Nephron (organoid): ENCODE data around the gene MTFMT.

ENCODE experiments used
- H3K27ac Mint-ChIP-seq, 3 experiments: 2 replicates each; pipeline ENCODE4 v1.8.0; 2020; ENCODE audit warnings: mixed read lengths in 3 of 3, mild to moderate bottlenecking in 2 of 3, moderate library complexity in 1 of 3
- H3K27me3 Mint-ChIP-seq: 2 replicates; pipeline ENCODE4 v1.8.0; 2021; ENCODE audit warnings: low read depth, mild to moderate bottlenecking, moderate library complexity, mixed read lengths
- H3K36me3 Mint-ChIP-seq: 2 replicates; pipeline ENCODE4 v1.8.0; 2020; ENCODE audit warnings: low read depth, mixed read lengths
- H3K4me1 Mint-ChIP-seq: 2 replicates; pipeline ENCODE4 v1.8.0; 2020; ENCODE audit warnings: mixed read lengths
- H3K4me3 Mint-ChIP-seq, 3 experiments: 2 replicates each; pipeline ENCODE4 v1.8.0; 2020; ENCODE audit warnings: mild to moderate bottlenecking in 3 of 3, mixed read lengths in 3 of 3, moderate library complexity in 2 of 3
- H3K9me3 Mint-ChIP-seq: 2 replicates; pipeline ENCODE4 v1.8.0; 2020; ENCODE audit warnings: mixed read lengths
- TF ChIP-seq, protein P1 (sequence below), 3 experiments: fragments of 200-600 bp; sonication (generic); IDR thresholded peaks; one replicate each; pipeline ENCODE4 v1.5.0; 2021; ENCODE audit warnings: antibody characterized with exemption in 3 of 3; ENCODE audit not compliant: unreplicated experiment in 3 of 3

MTFMT gene

DNA sequence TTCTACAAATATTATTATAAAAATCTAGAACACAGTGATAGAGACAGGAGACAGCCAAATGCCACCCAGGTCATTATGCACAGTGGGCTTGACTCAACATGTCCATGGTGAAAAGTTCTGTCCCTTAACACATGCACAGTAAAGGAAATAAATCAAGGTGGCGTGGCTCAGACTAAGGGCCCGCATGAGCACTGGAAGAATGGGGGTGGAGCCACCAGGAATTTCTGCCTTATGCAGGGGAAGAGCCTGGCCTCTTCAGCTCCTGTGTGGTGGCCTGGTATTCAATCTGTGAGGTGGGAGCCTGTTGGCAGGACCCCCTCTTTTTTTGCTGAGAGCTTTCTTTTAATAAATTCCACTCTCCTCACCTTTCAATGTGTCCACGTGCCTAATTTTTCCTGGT lies 22.6 kb downstream of the MTFMT start:
- Mint-ChIP-seq H3K36me3 (peaks cover 61% of the 10 kb centered on the region), H3K9me3 (no peaks in the 10 kb centered on the region), H3K27ac (no peak overlapping the region), H3K27me3 (no peaks in the 10 kb centered on the region), H3K4me3 (no peak overlapping the region), H3K4me1 (no peaks in the 10 kb centered on the region)
- TF ChIP-seq, protein P1, sequence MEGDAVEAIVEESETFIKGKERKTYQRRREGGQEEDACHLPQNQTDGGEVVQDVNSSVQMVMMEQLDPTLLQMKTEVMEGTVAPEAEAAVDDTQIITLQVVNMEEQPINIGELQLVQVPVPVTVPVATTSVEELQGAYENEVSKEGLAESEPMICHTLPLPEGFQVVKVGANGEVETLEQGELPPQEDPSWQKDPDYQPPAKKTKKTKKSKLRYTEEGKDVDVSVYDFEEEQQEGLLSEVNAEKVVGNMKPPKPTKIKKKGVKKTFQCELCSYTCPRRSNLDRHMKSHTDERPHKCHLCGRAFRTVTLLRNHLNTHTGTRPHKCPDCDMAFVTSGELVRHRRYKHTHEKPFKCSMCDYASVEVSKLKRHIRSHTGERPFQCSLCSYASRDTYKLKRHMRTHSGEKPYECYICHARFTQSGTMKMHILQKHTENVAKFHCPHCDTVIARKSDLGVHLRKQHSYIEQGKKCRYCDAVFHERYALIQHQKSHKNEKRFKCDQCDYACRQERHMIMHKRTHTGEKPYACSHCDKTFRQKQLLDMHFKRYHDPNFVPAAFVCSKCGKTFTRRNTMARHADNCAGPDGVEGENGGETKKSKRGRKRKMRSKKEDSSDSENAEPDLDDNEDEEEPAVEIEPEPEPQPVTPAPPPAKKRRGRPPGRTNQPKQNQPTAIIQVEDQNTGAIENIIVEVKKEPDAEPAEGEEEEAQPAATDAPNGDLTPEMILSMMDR (IDR thresholded peaks at IDR 0.05; ENCODE audit: unreplicated experiment in 3 of 3), result no peak

DNA sequence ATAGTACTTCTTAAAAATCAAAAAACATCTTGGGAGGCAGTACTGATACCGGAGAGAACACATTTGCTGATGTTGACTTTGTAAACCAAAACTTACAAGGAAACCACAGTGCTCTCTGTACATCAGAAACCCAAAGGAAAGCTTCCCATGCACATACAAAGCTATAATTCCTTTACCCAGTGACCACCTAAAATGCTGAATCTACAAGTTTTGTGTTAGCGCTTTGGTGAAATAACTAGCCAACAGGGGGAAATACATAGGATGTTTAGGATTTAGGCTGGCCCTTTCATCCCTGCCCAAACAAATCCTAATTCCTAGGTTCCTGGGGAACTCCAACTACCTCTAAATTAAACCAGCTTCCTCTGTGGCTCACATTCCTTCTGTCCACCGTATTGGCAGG lies 24.4 kb downstream of the MTFMT start:
- Mint-ChIP-seq H3K27ac (no peak overlapping the region), H3K27me3 (no peaks in the 10 kb centered on the region), H3K4me3 (no peak overlapping the region), H3K4me1 (no peaks in the 10 kb centered on the region), H3K9me3 (no peaks in the 10 kb centered on the region), H3K36me3 (peaks cover 48% of the 10 kb centered on the region)
- TF ChIP-seq, protein P1 (IDR thresholded peaks at IDR 0.05; ENCODE audit: unreplicated experiment in 3 of 3), result no peak

DNA sequence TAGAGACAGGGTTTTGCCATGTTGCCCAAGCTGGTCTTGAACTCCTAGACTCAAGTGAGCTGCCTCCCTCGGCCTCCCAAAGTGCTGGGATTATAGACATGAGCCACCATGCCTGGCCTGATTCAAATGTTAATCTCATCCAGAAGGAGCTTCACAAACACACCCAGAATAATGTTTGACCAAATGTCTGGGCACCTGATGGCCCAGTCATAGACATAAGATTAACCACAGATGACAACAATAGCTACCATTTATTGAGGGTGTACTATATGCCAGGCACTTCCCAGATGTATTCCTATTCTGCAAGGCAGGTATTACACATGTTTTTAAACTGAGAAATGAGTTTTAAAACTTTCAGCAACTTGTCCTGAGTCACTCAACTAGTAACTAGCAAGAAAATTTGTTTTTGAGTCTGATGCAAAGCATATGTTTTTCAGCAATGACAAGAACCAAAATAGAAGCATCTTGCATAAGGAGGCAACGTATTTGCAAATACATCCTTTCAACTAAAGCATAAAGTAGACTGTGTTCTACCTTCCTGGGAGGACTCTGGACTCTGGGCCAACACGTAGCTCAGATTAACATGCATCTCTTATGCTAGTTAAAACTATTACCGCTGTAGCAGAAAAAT lies 31.6 kb downstream of the MTFMT start:
- TF ChIP-seq, protein P1 (IDR thresholded peaks at IDR 0.05; ENCODE audit: unreplicated experiment in 3 of 3), result no peak
- no peaks in the 10 kb centered on the region for H3K27me3 Mint-ChIP-seq
- H3K4me1 Mint-ChIP-seq, result peaks cover 15% of the 10 kb centered on the region
- no peaks in the 10 kb centered on the region for H3K9me3 Mint-ChIP-seq
- peak overlapping the region in 1 of 3 experiments; percentile 13 for H3K27ac Mint-ChIP-seq
- H3K4me3 Mint-ChIP-seq, result no peak overlapping the region
- peaks cover 5% of the 10 kb centered on the region for H3K36me3 Mint-ChIP-seq

DNA sequence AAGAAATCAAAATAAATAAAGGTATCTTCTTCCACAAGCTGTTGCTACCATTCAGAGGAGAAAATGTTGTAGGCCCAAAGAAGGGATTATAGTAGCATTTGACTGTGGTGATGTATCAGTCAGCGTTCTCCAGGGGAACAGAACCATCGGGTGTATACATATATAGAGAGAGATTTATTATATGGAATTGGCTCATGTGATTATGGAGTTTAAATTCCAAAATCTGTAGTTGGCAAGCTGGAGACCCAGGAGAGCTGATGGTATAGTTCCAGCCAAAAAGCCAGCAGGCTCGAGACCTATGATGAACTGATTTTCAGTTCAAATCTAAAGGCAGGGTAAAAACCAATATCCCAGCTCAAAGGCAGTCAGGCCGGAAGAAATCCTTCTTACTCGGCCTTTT lies 32.4 kb downstream of the MTFMT start:
- TF ChIP-seq, protein P1 (IDR thresholded peaks at IDR 0.05; ENCODE audit: unreplicated experiment in 3 of 3), result no peak
- Mint-ChIP-seq H3K9me3 (no peaks in the 10 kb centered on the region), H3K4me3 (no peak overlapping the region), H3K27me3 (no peaks in the 10 kb centered on the region), H3K4me1 (peaks cover 16% of the 10 kb centered on the region), H3K36me3 (no peaks in the 10 kb centered on the region), H3K27ac (peak overlapping the region in 2 of 3 experiments; percentile 13 to 47)

DNA sequence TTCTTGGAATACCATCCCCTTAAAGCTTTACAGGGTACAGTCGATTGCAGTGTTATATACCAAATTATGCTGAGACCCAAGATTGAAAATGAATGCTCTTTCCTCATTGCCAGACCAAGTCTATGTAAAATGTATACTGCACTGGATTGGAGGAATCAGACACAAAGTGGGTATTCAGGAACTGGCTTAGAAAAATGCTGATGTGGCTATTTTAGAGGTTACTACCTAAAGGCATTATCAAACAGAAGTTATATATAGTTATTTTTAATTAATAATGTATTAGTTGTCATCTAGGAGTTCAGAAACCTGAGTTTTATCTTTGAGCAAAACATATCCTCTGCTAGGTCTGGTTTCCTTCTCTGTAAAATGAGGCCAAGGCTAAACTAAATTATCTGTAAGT lies 36.1 kb downstream of the MTFMT start:
- Mint-ChIP-seq H3K9me3 (no peaks in the 10 kb centered on the region), H3K4me3 (peak overlapping the region in 1 of 3 experiments; percentile 50), H3K4me1 (peaks cover 47% of the 10 kb centered on the region), H3K36me3 (peaks cover 2% of the 10 kb centered on the region), H3K27ac (peak overlapping the region; percentile 64 to 84 (median 72)), H3K27me3 (no peaks in the 10 kb centered on the region)
- TF ChIP-seq, protein P1 (IDR thresholded peaks at IDR 0.05; ENCODE audit: unreplicated experiment in 3 of 3), result no peak

DNA sequence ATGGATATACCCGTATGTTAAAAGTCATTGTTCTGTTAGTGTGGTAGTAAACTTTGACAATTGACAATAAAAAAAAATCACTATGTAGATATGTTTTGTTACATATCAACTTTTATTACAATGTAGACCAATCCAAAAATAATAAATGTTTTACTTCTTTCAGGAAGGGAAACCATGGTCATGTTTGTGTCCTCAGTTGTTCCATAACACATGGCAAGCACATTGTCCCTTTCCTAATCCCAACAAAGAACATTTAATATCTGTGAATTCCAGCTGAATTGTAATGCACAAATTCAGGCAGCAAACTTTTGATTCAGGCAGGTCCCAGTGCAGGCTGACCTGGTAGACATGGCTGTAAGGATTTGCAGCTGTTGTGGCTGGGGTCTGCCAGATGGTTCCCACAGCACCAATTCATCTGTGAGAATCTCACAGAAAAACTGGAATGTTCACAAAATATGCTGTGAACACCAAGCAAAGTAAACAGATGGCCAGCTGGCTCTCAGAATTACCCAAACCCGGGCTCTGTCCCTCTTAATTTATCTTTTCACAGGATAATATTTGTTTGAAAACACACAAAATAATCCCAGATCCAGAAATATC lies 37.8 kb downstream of the MTFMT start:
- Mint-ChIP-seq H3K36me3 (peaks cover 10% of the 10 kb centered on the region), H3K27me3 (peaks cover 3% of the 10 kb centered on the region), H3K4me3 (peak overlapping the region; percentile 65 to 85 (median 79)), H3K4me1 (peaks cover 53% of the 10 kb centered on the region), H3K27ac (peak overlapping the region; percentile 91 to 99 (median 92)), H3K9me3 (no peaks in the 10 kb centered on the region)
- TF ChIP-seq, protein P1 (IDR thresholded peaks at IDR 0.05; ENCODE audit: unreplicated experiment in 3 of 3), result no peak
